Measurements from ENCODE around the gene OR52E2. TPM values are rescaled to one million over a fixed set of nuclear protein-coding genes. Genes with fewer than 3 reads are reported as not detected.

The OR52E2 gene
- not detected for total RNA-seq

- DNase-seq (ENCODE audit: low spot score), result no peak
- no peak for ATAC-seq (ENCODE audit: low FRiP score)
- TF ChIP-seq CTCF (IDR thresholded peaks at IDR 0.05), result no peak
Measured at GRCh38 chr11:5059391-5059790, at the start of gene OR52E2. Gene OR52E2 (minus strand): TSS chr11:5059627. CDS start chr11:5059627, 0 bp downstream.

- TF ChIP-seq CTCF (IDR thresholded peaks at IDR 0.05), result no peak
- DNase-seq (ENCODE audit: low spot score) (no peak), ATAC-seq (ENCODE audit: low FRiP score) (no peak)
Measured at GRCh38 chr11:5107285-5107684, 47.9 kb upstream of the OR52E2 start.

- no peak for DNase-seq (ENCODE audit: low spot score)
- TF ChIP-seq CTCF (IDR thresholded peaks at IDR 0.05), result no peak
- ATAC-seq (ENCODE audit: low FRiP score), result no peak
Measured at GRCh38 chr11:5103066-5103465, 43.6 kb upstream of the OR52E2 start.

GRCh38 chr11:5102246-5102645 is 42.8 kb upstream of the OR52E2 start:
- no peak for ATAC-seq (ENCODE audit: low FRiP score)
- no peak for DNase-seq (ENCODE audit: low spot score)
- TF ChIP-seq CTCF (IDR thresholded peaks at IDR 0.05), result no peak

- no peak for TF ChIP-seq CTCF (IDR thresholded peaks at IDR 0.05)
- DNase-seq (ENCODE audit: low spot score) (no peak), ATAC-seq (ENCODE audit: low FRiP score) (no peak)
Measured at GRCh38 chr11:5096011-5096410, 36.6 kb upstream of the OR52E2 start.

GRCh38 chr11:5092821-5093585 is 33.6 kb upstream of the OR52E2 start:
- TF ChIP-seq CTCF (IDR thresholded peaks at IDR 0.05), result no peak

GRCh38 chr11:5090668-5091067 is 31.2 kb upstream of the OR52E2 start:
- no peak for ATAC-seq (ENCODE audit: low FRiP score)
- DNase-seq (ENCODE audit: low spot score), result no peak
- TF ChIP-seq CTCF (IDR thresholded peaks at IDR 0.05), result no peak

More at GRCh38 chr11:5092821-5093585, 33.6 kb upstream of the OR52E2 start:
- no peak for ATAC-seq (ENCODE audit: low FRiP score)
- no peak for DNase-seq (ENCODE audit: low spot score)

Measured in omental fat pad (tissue), 4 donors.